ENCODE measurements around the gene IMPG1. TPM values are rescaled to one million over a fixed set of nuclear protein-coding genes. Genes with fewer than 3 reads are reported as not detected.

The IMPG1 gene
- polyA plus RNA-seq, 3 donors = not detected

- no peak overlapping the region for H3K9ac ChIP-seq (ENCODE audit: insufficient read depth, low read length, poor library complexity, severe bottlenecking)
- Mint-ChIP-seq H3K36me3 (no peaks in the 10 kb centered on the region), H3K27me3 (ENCODE audit: low read depth in 3 of 3) (peaks cover 0 to 3% (median 2%) of the 10 kb centered on the region in 3 donors), H3K27ac (no peak overlapping the region), H3K4me3 (no peak overlapping the region), H3K4me1 (no peaks in the 10 kb centered on the region), H3K9me3 (peaks cover 0 to 22% (median 9%) of the 10 kb centered on the region in 7 donors)
- no peak overlapping the region for H3K27ac ChIP-seq (ENCODE audit: low read depth in 1 of 2, low read length in 2 of 2)
- no peak overlapping the region for H3K4me2 ChIP-seq (replicated peaks; ENCODE audit: extremely low read depth, low read length, poor library complexity, severe bottlenecking)
- H3K27me3 ChIP-seq (ENCODE audit: control insufficient read depth in 2 of 2, insufficient read depth in 2 of 2, low read length in 2 of 2) = no peaks in the 10 kb centered on the region
- H3K79me2 ChIP-seq (ENCODE audit: insufficient read depth, low read length) = no peaks in the 10 kb centered on the region
- H3K4me1 ChIP-seq (ENCODE audit: control insufficient read depth in 1 of 2, insufficient read depth in 2 of 2, low read length in 2 of 2) = no peaks in the 10 kb centered on the region
- H4K20me1 ChIP-seq (ENCODE audit: insufficient read depth, low read length) = no peaks in the 10 kb centered on the region
- H3K9me3 ChIP-seq (replicated peaks in 1 of 2; ENCODE audit: control insufficient read depth in 1 of 2, insufficient read depth in 1 of 2, low read length in 2 of 2) = peaks cover 5 to 13% of the 10 kb centered on the region in 2 donors
- H3K36me3 ChIP-seq (replicated peaks in 1 of 2; ENCODE audit: control insufficient read depth in 1 of 2, insufficient read depth in 2 of 2, low read length in 2 of 2) = no peaks in the 10 kb centered on the region
- intact Hi-C loops (cut with micrococcal nuclease) = no loop called here
- DNase-seq = no peak
- TF ChIP-seq, protein P1, sequence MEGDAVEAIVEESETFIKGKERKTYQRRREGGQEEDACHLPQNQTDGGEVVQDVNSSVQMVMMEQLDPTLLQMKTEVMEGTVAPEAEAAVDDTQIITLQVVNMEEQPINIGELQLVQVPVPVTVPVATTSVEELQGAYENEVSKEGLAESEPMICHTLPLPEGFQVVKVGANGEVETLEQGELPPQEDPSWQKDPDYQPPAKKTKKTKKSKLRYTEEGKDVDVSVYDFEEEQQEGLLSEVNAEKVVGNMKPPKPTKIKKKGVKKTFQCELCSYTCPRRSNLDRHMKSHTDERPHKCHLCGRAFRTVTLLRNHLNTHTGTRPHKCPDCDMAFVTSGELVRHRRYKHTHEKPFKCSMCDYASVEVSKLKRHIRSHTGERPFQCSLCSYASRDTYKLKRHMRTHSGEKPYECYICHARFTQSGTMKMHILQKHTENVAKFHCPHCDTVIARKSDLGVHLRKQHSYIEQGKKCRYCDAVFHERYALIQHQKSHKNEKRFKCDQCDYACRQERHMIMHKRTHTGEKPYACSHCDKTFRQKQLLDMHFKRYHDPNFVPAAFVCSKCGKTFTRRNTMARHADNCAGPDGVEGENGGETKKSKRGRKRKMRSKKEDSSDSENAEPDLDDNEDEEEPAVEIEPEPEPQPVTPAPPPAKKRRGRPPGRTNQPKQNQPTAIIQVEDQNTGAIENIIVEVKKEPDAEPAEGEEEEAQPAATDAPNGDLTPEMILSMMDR (IDR thresholded peaks at IDR 0.05) = no peak
- no peak overlapping the region for H3K4me3 ChIP-seq (replicated peaks in 1 of 3; ENCODE audit: low read depth in 2 of 3, low read length in 3 of 3)
- H2AFZ ChIP-seq (ENCODE audit: insufficient read depth, low read depth, low read length, poor library complexity, severe bottlenecking) = no peak overlapping the region
- WGBS (ENCODE audit: insufficient coverage) = 100% methylated on average over 1 of the region's 1 CpG
Observed at GRCh38 chr6:75963569-75963968, 108.9 kb downstream of the IMPG1 start.

DNA sequence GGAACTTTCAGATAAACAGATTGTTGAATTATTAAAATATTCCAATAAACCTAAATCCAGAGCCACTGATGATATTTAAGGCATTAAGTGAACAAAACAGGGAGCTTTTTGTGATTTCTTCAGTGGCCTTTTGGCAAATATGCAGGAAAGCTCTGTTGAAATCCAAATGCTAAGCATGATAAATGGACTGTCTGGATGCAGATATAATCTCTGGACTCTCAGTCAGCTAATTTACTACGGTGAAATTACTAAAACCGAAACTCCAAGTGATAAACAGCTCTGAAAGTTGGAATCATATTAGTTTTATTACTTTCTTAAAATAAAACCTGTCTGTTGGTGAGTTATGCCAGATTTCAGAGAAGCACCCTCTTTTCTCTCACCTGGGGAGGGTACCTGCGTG, 120.3 kb downstream of the IMPG1 start:
- Histone ChIP-seq H3K9me3 (replicated peaks in 1 of 2; ENCODE audit: control insufficient read depth in 1 of 2, insufficient read depth in 1 of 2, low read length in 2 of 2) (no peaks in the 10 kb centered on the region), H3K79me2 (ENCODE audit: insufficient read depth, low read length) (no peaks in the 10 kb centered on the region), H3K36me3 (replicated peaks in 1 of 2; ENCODE audit: control insufficient read depth in 1 of 2, insufficient read depth in 2 of 2, low read length in 2 of 2) (no peaks in the 10 kb centered on the region), H3K4me3 (replicated peaks in 1 of 3; ENCODE audit: low read depth in 2 of 3, low read length in 3 of 3) (no peak overlapping the region), H3K4me1 (ENCODE audit: control insufficient read depth in 1 of 2, insufficient read depth in 2 of 2, low read length in 2 of 2) (no peaks in the 10 kb centered on the region), H3K4me2 (replicated peaks; ENCODE audit: extremely low read depth, low read length, poor library complexity, severe bottlenecking) (no peak overlapping the region), H3K27me3 (ENCODE audit: control insufficient read depth in 2 of 2, insufficient read depth in 2 of 2, low read length in 2 of 2) (no peaks in the 10 kb centered on the region), H2AFZ (ENCODE audit: insufficient read depth, low read depth, low read length, poor library complexity, severe bottlenecking) (no peak overlapping the region), H3K27ac (ENCODE audit: low read depth in 1 of 2, low read length in 2 of 2) (no peak overlapping the region), H3K9ac (ENCODE audit: insufficient read depth, low read length, poor library complexity, severe bottlenecking) (no peak overlapping the region), H4K20me1 (ENCODE audit: insufficient read depth, low read length) (no peaks in the 10 kb centered on the region)
- H3K36me3 Mint-ChIP-seq = no peaks in the 10 kb centered on the region
- H3K4me3 Mint-ChIP-seq = no peak overlapping the region
- TF ChIP-seq, protein P1 (IDR thresholded peaks at IDR 0.05) = no peak
- no peak overlapping the region for H3K27ac Mint-ChIP-seq
- WGBS (ENCODE audit: insufficient coverage) = no CpG with 5 or more reads among the region's 3 CpGs
- H3K4me1 Mint-ChIP-seq = no peaks in the 10 kb centered on the region
- intact Hi-C loops (cut with micrococcal nuclease) = no loop called here
- H3K9me3 Mint-ChIP-seq = peaks cover 0 to 6% (median 4%) of the 10 kb centered on the region in 7 donors
- DNase-seq = no peak
- H3K27me3 Mint-ChIP-seq (ENCODE audit: low read depth in 3 of 3) = no peaks in the 10 kb centered on the region
